ENCODE measurements around the gene PDE6B.

The PDE6B gene

DNA sequence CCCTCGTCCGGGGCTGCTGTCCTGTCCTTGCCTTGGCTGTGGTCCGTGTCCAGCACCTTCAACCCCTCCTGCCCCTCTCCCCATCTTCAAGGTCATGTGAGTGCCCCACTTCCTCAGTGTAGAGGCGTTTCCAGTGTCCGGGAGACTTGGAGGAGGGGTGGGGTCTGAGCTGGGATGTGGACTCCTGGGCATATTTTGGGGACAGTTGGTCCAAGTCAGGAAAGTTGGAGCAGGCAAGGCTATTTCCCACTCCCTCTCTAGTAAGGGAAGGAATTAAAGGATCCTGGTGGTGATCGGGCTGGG is 83.2 kb downstream of the PDE6B start:
- DNase-seq: no peak

DNA sequence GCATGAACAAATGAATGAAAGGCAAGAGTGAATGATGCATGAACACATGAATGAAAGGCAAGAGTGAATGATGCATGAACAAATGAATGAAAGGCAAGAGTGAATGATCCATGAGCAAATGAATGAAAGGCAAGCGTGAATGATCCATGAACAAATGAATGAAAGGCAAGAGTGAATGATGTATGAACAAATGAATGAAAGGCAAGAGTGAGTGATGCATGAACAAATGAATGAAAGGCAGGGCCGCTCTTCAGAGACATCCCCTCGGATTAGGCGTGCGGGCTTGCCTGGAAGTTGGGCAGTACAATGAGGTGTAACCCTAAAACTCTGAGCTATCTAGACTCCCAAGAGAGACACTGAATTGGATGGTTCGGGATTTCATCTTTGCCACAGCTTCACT is 84.0 kb downstream of the PDE6B start:
- DNase-seq: no peak

DNA sequence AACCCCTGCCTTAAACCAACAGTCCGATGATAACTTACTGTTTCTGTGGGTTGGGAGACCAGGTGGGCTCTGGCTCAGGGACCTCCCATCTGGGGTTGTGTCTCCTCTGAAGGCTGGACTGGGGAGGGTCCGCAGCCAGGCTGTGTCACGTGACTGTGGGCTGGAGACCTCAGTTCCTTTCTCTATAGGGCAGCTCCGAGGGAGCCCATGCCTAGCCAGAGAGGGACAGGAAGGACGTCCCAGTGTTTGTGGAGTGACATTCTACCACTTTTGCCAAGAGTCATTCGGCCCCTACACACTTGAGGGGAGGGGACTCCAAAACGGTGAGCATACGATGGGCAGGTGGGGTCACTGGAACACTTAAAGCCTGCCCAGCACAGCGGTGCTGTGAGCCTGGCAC is 84.7 kb downstream of the PDE6B start:
- DNase-seq: no peak

DNA sequence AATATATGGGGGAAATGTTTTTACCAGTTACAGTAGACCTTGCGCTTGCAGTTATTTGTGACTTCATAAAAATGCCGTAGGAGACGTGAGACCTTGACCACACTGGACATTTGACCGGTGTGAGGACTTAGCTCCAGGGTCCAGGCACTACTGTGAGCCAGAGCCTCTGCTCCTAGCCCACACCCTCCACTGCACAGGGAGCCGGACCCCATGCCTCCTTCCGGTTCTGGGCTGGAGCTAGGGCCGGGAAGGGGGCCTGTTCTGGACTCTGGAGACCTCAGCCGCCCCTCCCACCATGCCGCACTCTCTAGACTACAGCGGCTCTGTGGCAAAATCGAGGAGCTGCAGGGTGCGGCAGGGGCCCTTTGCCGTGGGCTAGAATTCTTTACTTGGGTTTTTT is 85.5 kb downstream of the PDE6B start:
- DNase-seq: no peak

DNA sequence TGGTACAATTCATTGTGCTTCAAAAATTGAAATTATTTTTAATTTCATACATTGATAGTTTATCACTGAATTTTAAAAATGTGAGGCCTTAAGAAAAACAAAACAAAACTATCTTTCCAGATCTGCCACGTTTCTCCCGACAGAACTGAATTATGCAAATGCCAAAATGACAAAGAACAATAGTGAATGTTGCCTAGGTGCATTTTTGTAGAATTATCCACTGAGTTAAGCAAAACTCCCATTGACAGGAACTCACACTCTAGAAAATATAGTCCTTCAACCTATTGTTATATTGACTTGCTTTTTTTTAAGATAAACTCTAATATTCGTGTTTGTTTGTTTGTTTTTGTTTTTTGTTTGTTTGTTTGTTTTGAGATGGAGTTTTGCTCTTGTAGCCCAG is 86.7 kb downstream of the PDE6B start:
- DNase-seq: no peak

DNA sequence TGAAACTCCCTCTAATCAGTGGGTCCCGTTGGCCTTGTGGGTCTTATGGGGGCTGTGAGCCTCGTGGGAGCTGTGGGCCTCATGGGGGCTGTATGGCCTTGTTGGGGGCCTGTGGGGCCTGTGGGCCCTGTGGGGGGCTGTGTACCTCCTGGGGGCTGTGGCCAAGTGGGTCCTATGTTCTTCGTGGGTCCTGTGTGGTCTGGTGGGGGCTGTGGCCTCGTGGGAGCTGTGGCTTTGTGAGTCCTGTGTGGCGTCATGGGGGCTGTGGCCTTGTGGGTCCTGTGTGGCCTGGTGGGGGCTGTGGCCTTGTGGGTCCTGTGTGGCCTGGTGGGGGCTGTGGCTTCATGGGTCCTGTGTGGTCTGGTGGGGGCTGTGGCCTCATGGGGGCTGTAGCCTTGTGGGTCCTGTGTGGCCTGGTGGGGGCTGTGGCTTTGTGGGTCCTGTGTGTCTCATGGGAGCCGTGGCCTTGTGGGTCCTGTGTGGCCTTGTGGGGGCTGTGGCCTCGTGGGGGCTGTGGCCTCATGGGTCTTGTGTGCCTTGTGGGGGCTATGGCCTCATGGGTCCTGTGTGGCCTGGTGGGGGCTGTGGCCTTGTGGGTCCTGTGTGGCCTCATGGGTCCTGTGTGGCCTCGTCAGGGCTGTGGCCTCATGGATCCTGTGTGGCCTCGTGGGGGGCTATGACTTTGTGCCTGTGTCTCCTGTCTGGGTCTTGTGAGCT is 87.7 kb downstream of the PDE6B start:
- no peak for DNase-seq

DNA sequence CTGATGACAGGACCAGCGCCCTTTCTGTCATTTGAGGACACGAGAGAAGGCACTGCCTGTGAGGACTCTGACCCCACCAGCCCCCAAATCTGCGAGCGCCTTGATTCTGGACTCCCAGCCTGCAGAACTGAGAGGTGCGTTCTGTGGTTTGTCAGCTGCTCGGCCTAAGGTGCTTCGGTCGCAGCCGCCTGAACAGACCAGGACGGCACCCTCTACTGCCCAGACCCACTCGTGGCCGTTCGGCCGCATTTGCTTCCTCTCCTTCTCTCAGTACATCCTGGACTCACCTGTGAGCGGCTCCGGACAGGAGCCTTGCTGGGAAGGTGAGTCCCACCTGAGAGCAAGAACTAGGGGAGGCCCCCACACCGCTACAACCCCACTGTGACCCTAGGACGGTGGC is 88.7 kb downstream of the PDE6B start:
- DNase-seq: no peak

DNA sequence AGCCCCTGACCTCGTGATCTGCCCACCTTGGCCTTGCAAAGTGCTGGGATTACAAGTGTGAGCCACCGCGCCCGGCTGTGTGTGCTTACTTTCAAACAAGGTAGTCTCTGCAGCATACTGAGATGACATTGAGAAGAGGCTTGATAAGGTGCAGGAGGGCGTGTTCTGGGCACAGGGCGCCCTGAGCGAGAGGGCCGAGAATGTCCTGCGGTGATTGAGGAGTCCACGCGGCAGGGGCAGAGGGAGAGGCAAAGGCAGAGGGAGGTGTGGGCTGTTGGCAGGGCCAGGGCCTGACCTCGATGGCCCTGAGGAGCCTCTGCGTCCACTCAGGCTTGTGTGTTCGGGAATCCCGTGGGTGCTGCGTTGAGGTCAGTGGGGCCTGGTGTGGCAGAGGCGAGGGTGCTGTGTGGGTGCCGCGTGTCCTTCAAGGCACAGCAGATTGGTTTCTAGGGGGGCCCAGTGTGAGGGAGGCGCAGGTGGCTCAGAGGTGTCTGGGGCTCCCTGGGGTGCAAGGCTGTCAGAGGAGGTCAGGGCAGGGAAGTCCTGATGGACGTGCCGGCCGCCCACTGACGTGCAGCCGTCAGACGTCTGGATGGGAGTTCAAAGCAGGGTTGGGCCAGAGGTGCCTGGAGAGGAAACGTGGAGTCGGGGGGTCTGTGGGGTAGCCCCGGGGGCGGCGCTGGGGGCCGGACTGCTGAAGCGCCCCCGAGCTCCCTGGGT is 92.4 kb downstream of the PDE6B start:
- no peak for DNase-seq

DNA sequence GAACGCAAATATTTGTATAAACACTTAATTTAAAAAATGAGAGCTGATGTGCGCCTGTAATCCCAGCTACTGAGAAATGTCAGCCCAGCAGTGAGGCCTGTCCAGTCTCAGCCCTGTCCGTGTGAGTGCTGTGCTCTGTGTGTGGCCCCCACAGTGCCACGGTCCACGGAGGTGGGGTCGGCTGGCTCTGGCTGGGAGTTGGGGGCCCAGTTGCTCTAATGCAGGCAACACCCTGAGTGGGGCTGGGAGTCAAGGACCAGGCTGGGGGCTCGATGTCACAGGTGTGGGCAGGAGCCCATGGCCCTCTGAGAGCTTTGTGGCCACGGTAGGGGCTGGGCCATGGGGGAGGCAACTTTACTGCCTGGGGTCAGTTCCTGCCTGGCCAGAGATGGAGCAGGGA is 93.1 kb downstream of the PDE6B start:
- no peak for DNase-seq
